GM18951 (cell line): ENCODE results near the gene MTIF3.

ENCODE experiments used
- POLR2A ChIP-seq: IDR thresholded peaks from 4 replicates; pipeline ENCODE4 v1.6.1; 2011; ENCODE audit warnings: mild to moderate bottlenecking; ENCODE audit not compliant: insufficient read length, insufficient read depth; ENCODE audit errors: extremely low read depth
- in situ Hi-C: fragments of 300-500 bp; cut with MboI; formaldehyde crosslinking; loops from one replicate; pipeline ENCODE4 v1.12.0; 2022; ENCODE audit warnings: low sequenced_read_pairs, mixed read lengths, inconsistent platforms; ENCODE audit not compliant: unreplicated experiment

Gene MTIF3

GRCh38 chr13:27393101-27393500, 57.3 kb downstream of the MTIF3 start:
- in situ Hi-C loops, result loop anchor here (25.0 kb wide), 1 partner anchor 569 kb away; the partner anchor contains the start of gene CDX2
- TF ChIP-seq POLR2A, result no peak

- in situ Hi-C loops, result loop anchor here (25.0 kb wide), 1 partner anchor 571 kb away; the partner anchor contains the start of gene CDX2
- TF ChIP-seq POLR2A, result no peak
These were observed 58.9 kb downstream of the MTIF3 start for GRCh38 chr13:27391471-27391870.

- in situ Hi-C loops, result loop anchor here (25.0 kb wide), 1 partner anchor 572 kb away; the partner anchor contains the start of gene CDX2
- TF ChIP-seq POLR2A, result no peak
These were observed 60.5 kb downstream of the MTIF3 start for GRCh38 chr13:27389891-27390290.

- no peak for TF ChIP-seq POLR2A
- in situ Hi-C loops, result loop anchor here (25.0 kb wide), 1 partner anchor 574 kb away; the partner anchor contains the start of gene CDX2
These were observed 62.1 kb downstream of the MTIF3 start for GRCh38 chr13:27388241-27388640.
